Mesothelial cell of epicardium (in vitro differentiated cells): ENCODE results near the gene RAPGEF4. TPM values are rescaled to one million over a fixed set of nuclear protein-coding genes. Genes with fewer than 3 reads are reported as not detected.

Source experiments
- DNase-seq, 2 experiments: peaks; one replicate each; pipeline ENCODE4 v3.0.0; 2021; ENCODE audit warnings: low spot score in 2 of 2; ENCODE audit not compliant: unreplicated experiment in 2 of 2
- H3K27ac Mint-ChIP-seq: 2 replicates; pipeline ENCODE4 v1.8.0; 2021; ENCODE audit warnings: mixed read lengths
- H3K27me3 Mint-ChIP-seq: 2 replicates; pipeline ENCODE4 v1.8.0; 2021; ENCODE audit warnings: low read depth, mixed read lengths
- H3K36me3 Mint-ChIP-seq: 2 replicates; pipeline ENCODE4 v1.8.0; 2021; ENCODE audit warnings: mixed read lengths
- H3K4me1 Mint-ChIP-seq: 2 replicates; pipeline ENCODE4 v1.8.0; 2021; ENCODE audit warnings: mixed read lengths
- H3K4me3 Mint-ChIP-seq: 2 replicates; pipeline ENCODE4 v1.8.0; 2021; ENCODE audit warnings: mild to moderate bottlenecking, moderate library complexity, mixed read lengths
- H3K9me3 Mint-ChIP-seq: 2 replicates; pipeline ENCODE4 v1.8.0; 2021; ENCODE audit warnings: mixed read lengths
- CTCF ChIP-seq: fragments of 200-600 bp; sonication (generic); IDR thresholded peaks from one replicate; pipeline ENCODE4 v1.5.0; 2021; ENCODE audit warnings: antibody characterized with exemption; ENCODE audit not compliant: unreplicated experiment
- total RNA-seq: library from RNA; stranded (reverse); gene quantifications from 3 replicates; pipeline ENCODE4 v1.2.1, GENCODE V29; 2021

The RAPGEF4 gene
- total RNA-seq, 1 donor from 2014 or later = 24.7 TPM

- H3K4me1 Mint-ChIP-seq = peaks cover 55% of the 10 kb centered on the region
- H3K9me3 Mint-ChIP-seq = no peaks in the 10 kb centered on the region
- H3K36me3 Mint-ChIP-seq = no peaks in the 10 kb centered on the region
- peak overlapping the region; percentile 7 for H3K4me3 Mint-ChIP-seq
- no peaks in the 10 kb centered on the region for H3K27me3 Mint-ChIP-seq
- DNase-seq = no peak
- no peak for TF ChIP-seq CTCF
- H3K27ac Mint-ChIP-seq = peak overlapping the region; percentile 10
These were observed 194.0 kb downstream of the RAPGEF4 start for GRCh38 chr2:172929644-172930043.

- no peaks in the 10 kb centered on the region for H3K36me3 Mint-ChIP-seq
- no peak for DNase-seq
- H3K9me3 Mint-ChIP-seq = no peaks in the 10 kb centered on the region
- no peaks in the 10 kb centered on the region for H3K27me3 Mint-ChIP-seq
- no peak overlapping the region for H3K4me3 Mint-ChIP-seq
- peaks cover 51% of the 10 kb centered on the region for H3K4me1 Mint-ChIP-seq
- H3K27ac Mint-ChIP-seq = peak overlapping the region; percentile 6
- no peak for TF ChIP-seq CTCF
These were observed 195.2 kb downstream of the RAPGEF4 start for GRCh38 chr2:172930871-172931255.

- Mint-ChIP-seq H3K4me1 (peaks cover 48% of the 10 kb centered on the region), H3K36me3 (no peaks in the 10 kb centered on the region), H3K27me3 (no peaks in the 10 kb centered on the region), H3K4me3 (peak overlapping the region; percentile 3), H3K9me3 (no peaks in the 10 kb centered on the region), H3K27ac (peak overlapping the region; percentile 82)
- DNase-seq = no peak
- TF ChIP-seq CTCF = no peak
These were observed 195.7 kb downstream of the RAPGEF4 start for GRCh38 chr2:172931256-172931894.

GRCh38 chr2:172931918-172932520 lies 196.4 kb downstream of the RAPGEF4 start:
- H3K9me3 Mint-ChIP-seq = no peaks in the 10 kb centered on the region
- H3K4me1 Mint-ChIP-seq = peaks cover 43% of the 10 kb centered on the region
- no peaks in the 10 kb centered on the region for H3K27me3 Mint-ChIP-seq
- peak; percentile 46 to 75 for DNase-seq
- H3K27ac Mint-ChIP-seq = no peak overlapping the region
- H3K36me3 Mint-ChIP-seq = no peaks in the 10 kb centered on the region
- TF ChIP-seq CTCF = peak; percentile 76
- H3K4me3 Mint-ChIP-seq = no peak overlapping the region

GRCh38 chr2:172937884-172938712 lies 202.5 kb downstream of the RAPGEF4 start:
- TF ChIP-seq CTCF = no peak
- Mint-ChIP-seq H3K4me3 (no peak overlapping the region), H3K4me1 (peaks cover 2% of the 10 kb centered on the region), H3K9me3 (peaks cover 29% of the 10 kb centered on the region), H3K36me3 (peaks cover 7% of the 10 kb centered on the region), H3K27ac (no peak overlapping the region), H3K27me3 (no peaks in the 10 kb centered on the region)
- no peak for DNase-seq
